Measurements from ENCODE around the gene RAB6B. TPM values are rescaled to one million over a fixed set of nuclear protein-coding genes. Genes with fewer than 3 reads are reported as not detected.

Gene RAB6B
- not detected for total RNA-seq

DNA sequence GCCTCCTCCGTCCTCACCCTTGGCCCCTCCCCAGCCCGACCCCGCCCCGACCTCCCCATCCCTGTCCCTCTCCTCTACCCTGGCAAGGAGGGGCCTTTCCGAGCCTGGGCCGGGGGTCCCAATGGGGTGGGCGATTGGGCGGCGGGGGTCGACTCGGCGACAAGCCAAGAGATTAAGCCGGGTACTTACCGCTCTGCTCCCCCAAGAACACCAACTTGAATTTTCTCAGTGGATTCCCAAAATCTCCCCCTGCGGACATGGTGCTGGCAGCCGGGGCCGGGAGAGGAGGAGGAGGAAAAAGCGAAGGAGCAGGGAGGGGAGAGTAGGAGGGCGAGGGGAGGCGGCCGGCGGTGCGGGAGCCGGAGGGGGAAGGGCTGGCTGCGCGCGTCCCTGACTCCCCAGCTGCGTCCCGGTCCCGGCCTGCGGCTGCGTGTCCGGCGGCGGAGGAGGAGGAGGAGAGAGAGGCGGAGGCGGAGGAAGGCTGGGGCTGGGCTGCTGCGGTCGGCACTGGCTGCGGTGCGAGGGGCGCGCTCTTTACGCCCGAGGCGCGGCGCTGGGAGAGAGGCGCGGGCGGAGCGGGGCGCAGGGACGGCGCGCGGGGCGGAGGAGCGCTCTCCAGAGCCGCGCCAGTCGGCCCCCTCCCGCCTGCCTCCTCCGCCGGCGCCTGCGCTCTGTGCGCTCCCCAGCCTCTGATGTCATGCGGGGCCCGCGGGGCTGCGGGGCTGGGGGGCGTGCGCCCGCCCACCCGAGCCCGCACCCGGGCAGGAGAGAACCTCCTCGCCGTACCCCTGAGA is at the start of gene RAB6B:
Gene RAB6B (minus strand): TSS at position 675 of the 794 bp plus-strand sequence. CDS start 416 bp downstream, at position 259.
- Mint-ChIP-seq H3K36me3 (ENCODE audit: low read depth) (no peaks in the 10 kb centered on the region), H3K4me1 (peaks cover 3% of the 10 kb centered on the region), H3K27ac (no peak within 1 kb of the TSS), H3K4me3 (peak within 1 kb of the TSS; percentile 50), H3K9me3 (no peaks in the 10 kb centered on the region), H3K27me3 (peaks cover 58% of the 10 kb centered on the region)
- ChIA-PET POLR2A (no interaction called here), CTCF (interaction anchor here (1.4 kb wide), 1 partner anchor 14 kb away, joined by 4 read pairs; no protein-coding TSS in a partner anchor)
- DNase-seq, result no peak

DNA sequence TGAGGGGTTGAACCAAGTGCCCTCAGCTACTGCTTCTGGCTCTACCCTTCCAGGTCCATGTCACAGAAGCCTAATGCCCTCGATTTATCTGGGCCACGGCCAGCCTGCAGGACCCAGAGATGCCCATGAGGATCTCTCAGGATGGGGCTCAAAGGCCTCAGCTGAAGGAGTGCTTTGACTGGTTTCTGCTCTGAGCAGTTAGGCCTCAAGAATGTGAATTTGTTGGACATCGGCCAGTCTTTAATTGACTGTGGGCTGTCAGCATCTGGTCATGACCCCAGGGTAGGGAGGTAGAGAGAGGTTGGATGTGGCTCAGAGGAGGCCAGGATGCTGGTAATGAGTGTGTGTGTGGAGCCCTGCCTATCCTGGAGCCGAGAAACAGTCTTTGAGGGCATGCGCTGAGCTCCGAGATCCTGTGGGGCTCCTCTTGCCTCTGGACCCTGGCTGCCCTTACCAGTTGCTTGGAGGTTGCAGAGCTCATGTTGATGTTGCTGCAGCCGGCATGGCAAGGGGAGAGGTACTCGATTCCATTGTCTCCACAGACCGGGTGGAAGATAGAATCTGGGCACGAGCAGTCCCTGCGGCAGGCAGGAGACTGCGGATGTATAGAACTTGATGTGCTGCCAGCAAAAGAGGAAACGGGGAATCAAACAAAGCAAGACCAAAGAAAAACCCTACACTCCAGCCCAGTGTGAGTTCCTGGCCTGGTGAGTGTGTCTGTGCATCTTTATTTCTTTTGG is 49.1 kb upstream of the RAB6B start:
- H3K36me3 Mint-ChIP-seq (ENCODE audit: low read depth), result no peaks in the 10 kb centered on the region
- H3K9me3 Mint-ChIP-seq, result no peaks in the 10 kb centered on the region
- H3K4me3 Mint-ChIP-seq, result no peak overlapping the region
- DNase-seq, result no peak
- ChIA-PET POLR2A (no interaction called here), CTCF (interaction anchor here (0.7 kb wide), 1 partner anchor 102 kb away, joined by 3 read pairs; no protein-coding TSS in a partner anchor)
- no peak overlapping the region for H3K27ac Mint-ChIP-seq
- peaks cover 4% of the 10 kb centered on the region for H3K27me3 Mint-ChIP-seq
- H3K4me1 Mint-ChIP-seq, result peaks cover 22% of the 10 kb centered on the region

DNA sequence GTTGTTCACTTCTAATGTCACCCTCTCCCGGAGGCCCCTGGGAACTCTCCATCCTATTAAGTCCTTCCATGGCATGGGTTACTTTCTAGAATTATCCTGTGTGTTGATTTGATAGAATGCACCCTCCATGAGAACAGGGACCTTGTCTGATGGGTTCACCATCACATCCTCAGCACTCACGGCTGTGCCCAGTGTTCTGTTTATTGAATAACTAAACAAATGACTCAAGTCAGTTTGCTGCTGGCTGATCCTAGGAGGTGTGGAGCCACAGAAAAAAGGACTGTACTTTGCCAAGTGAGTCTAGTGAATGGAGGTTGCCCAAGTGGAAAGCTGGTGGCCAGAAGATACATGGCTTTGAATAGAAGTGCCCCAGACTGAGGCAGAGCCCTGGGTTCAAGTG is 48.5 kb upstream of the RAB6B start:
- DNase-seq, result no peak
- Mint-ChIP-seq H3K27me3 (peaks cover 4% of the 10 kb centered on the region), H3K27ac (no peak overlapping the region), H3K4me1 (peaks cover 22% of the 10 kb centered on the region), H3K4me3 (no peak overlapping the region), H3K9me3 (no peaks in the 10 kb centered on the region), H3K36me3 (ENCODE audit: low read depth) (no peaks in the 10 kb centered on the region)
- CTCF ChIA-PET, result interaction anchor here (0.7 kb wide), 1 partner anchor 101 kb away, joined by 3 read pairs; no protein-coding TSS in a partner anchor
- POLR2A ChIA-PET, result no interaction called here

DNA sequence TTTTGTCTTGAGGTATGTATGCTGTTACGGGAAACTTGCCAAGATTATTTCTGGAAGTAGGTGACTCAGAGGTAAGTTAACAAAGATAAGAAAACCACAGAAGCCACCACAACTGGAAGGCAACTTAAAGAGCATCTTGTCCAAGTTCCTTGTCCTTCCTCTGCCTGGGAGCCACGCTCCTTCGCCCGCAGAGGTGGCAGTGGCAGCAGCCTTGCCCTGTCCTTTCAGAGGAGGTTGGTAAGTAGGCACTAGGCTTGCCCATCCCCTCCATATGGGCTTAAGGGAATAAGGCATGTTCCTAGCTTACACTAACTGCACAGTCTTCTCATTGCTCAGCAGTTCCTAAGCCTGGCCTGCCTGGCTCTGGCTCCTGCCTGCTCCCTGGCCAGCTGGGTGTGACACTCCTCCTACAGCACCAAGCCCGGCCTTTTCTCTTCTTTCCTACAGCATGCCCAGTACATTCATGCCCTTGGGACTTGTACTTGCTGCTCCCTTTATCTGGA is 48.0 kb upstream of the RAB6B start:
- Mint-ChIP-seq H3K36me3 (ENCODE audit: low read depth) (no peaks in the 10 kb centered on the region), H3K9me3 (no peaks in the 10 kb centered on the region), H3K27ac (no peak overlapping the region), H3K27me3 (peaks cover 4% of the 10 kb centered on the region), H3K4me1 (peaks cover 22% of the 10 kb centered on the region), H3K4me3 (no peak overlapping the region)
- ChIA-PET CTCF (interaction anchor here (0.7 kb wide), 1 partner anchor 101 kb away, joined by 3 read pairs; no protein-coding TSS in a partner anchor), POLR2A (no interaction called here)
- DNase-seq, result no peak

GRCh38 chr3:133943031-133943535 is 47.4 kb upstream of the RAB6B start:
- no peak for DNase-seq
- Mint-ChIP-seq H3K9me3 (no peaks in the 10 kb centered on the region), H3K36me3 (ENCODE audit: low read depth) (no peaks in the 10 kb centered on the region), H3K4me1 (peaks cover 22% of the 10 kb centered on the region), H3K27ac (no peak overlapping the region), H3K4me3 (no peak overlapping the region), H3K27me3 (peaks cover 4% of the 10 kb centered on the region)
- POLR2A ChIA-PET, result no interaction called here
- CTCF ChIA-PET, result no interaction called here

GRCh38 chr3:133941415-133941821 is 45.7 kb upstream of the RAB6B start:
- no peak for DNase-seq
- Mint-ChIP-seq H3K27ac (no peak overlapping the region), H3K9me3 (no peaks in the 10 kb centered on the region), H3K36me3 (ENCODE audit: low read depth) (no peaks in the 10 kb centered on the region), H3K27me3 (peaks cover 4% of the 10 kb centered on the region), H3K4me1 (peaks cover 20% of the 10 kb centered on the region), H3K4me3 (no peak overlapping the region)
- ChIA-PET CTCF (no interaction called here), POLR2A (interaction anchor here (0.7 kb wide), 1 partner anchor 117 kb away, joined by 10 read pairs; no protein-coding TSS in a partner anchor)

DNA sequence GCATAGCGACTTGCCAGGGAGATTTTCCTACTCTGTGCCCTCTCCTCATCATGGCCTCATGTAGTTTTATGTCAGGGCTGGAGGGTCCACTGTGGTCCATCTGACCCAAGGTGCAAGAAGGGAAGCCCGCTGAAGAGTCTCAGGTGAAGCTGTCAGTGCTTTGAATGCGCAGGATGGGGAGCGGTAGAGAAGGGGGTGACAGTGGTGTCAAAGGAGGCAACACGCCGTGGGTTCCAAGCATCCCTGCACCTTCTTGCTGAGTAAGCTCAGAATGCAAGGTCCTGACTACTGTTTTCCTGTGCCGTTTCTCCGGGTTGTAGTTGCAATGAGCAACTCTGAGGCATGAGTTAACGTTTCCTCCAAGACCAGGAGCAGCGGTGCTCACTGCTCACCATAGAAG is 44.9 kb upstream of the RAB6B start:
- Mint-ChIP-seq H3K4me1 (peaks cover 18% of the 10 kb centered on the region), H3K27ac (no peak overlapping the region), H3K4me3 (no peak overlapping the region), H3K27me3 (peaks cover 4% of the 10 kb centered on the region), H3K36me3 (ENCODE audit: low read depth) (no peaks in the 10 kb centered on the region), H3K9me3 (no peaks in the 10 kb centered on the region)
- CTCF ChIA-PET, result interaction anchor here (1.0 kb wide), 1 partner anchor 274 kb away, joined by 3 read pairs; no protein-coding TSS in a partner anchor
- POLR2A ChIA-PET, result no interaction called here
- no peak for DNase-seq

GRCh38 chr3:133939463-133939835 is 43.8 kb upstream of the RAB6B start:
- DNase-seq, result no peak
- no peaks in the 10 kb centered on the region for H3K36me3 Mint-ChIP-seq (ENCODE audit: low read depth)
- H3K4me3 Mint-ChIP-seq, result no peak overlapping the region
- ChIA-PET POLR2A (no interaction called here), CTCF (interaction anchor here (1.0 kb wide), 1 partner anchor 275 kb away, joined by 3 read pairs; no protein-coding TSS in a partner anchor)
- H3K27me3 Mint-ChIP-seq, result no peaks in the 10 kb centered on the region
- H3K27ac Mint-ChIP-seq, result no peak overlapping the region
- H3K4me1 Mint-ChIP-seq, result peaks cover 18% of the 10 kb centered on the region
- no peaks in the 10 kb centered on the region for H3K9me3 Mint-ChIP-seq

GRCh38 chr3:133938770-133939462 is 43.2 kb upstream of the RAB6B start:
- Mint-ChIP-seq H3K9me3 (no peaks in the 10 kb centered on the region), H3K27ac (no peak overlapping the region), H3K27me3 (no peaks in the 10 kb centered on the region), H3K4me1 (peaks cover 14% of the 10 kb centered on the region), H3K36me3 (ENCODE audit: low read depth) (no peaks in the 10 kb centered on the region), H3K4me3 (no peak overlapping the region)
- DNase-seq, result no peak
- ChIA-PET CTCF (no interaction called here), POLR2A (no interaction called here)

GRCh38 chr3:133937756-133938601 is 42.3 kb upstream of the RAB6B start:
- Mint-ChIP-seq H3K4me3 (no peak overlapping the region), H3K9me3 (no peaks in the 10 kb centered on the region), H3K27me3 (no peaks in the 10 kb centered on the region), H3K27ac (no peak overlapping the region), H3K36me3 (ENCODE audit: low read depth) (no peaks in the 10 kb centered on the region), H3K4me1 (peaks cover 9% of the 10 kb centered on the region)
- CTCF ChIA-PET, result no interaction called here
- DNase-seq, result no peak
- POLR2A ChIA-PET, result no interaction called here

DNA sequence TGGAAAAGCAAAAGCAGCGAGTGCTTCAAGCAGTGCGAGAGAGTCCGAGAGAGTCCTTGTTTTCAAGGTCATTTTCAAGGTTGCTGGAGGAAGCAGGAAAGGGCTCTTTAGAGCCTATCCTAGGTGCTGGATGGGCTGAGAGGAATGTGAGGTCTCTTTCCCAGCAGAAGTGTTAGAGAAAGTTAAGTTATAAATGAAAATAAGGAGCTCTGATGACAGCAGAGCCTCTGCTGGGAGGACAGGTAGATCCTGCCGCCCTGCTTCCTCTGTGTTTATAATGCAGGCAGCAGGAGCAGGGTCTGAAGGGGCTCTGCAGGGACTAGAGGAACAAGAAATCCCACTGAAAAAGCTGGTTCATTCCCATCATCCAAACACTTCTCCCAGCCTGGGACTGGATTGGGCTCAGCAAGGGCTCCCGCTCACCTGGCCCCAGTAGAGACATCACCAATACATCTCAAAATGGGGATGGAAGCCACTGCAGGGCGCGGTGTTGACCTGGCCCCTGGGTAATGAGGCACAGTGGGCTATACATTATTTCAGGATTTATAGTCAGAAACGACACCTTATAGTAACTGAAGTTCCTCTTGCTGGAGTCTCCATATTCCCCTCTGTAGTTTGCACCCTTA is 41.5 kb upstream of the RAB6B start:
- Mint-ChIP-seq H3K9me3 (no peaks in the 10 kb centered on the region), H3K27ac (no peak overlapping the region), H3K27me3 (no peaks in the 10 kb centered on the region), H3K36me3 (ENCODE audit: low read depth) (no peaks in the 10 kb centered on the region), H3K4me1 (peaks cover under 1% of the 10 kb centered on the region), H3K4me3 (no peak overlapping the region)
- ChIA-PET CTCF (no interaction called here), POLR2A (no interaction called here)
- no peak for DNase-seq

Data from activated CD4-positive, alpha-beta T cell treated with anti-CD3 and anti-CD28 coated beads, Interleukin-2, amount 10 ng/mL, durations not matched to agents 7 days and 5 days (primary cell).